Tibial nerve (tissue), 3 donors: Measurements from ENCODE around the gene NBPF1.
"Not testable (repeated sequence)": the region's sequence is repeated elsewhere in the genome, so short reads cannot be mapped to it uniquely, and the experiment has no call there.

ENCODE experiments used
- POLR2A ChIP-seq, 2 donors: fragments of 450-650 bp; IDR thresholded peaks; one replicate each; pipeline ENCODE4 v1.6.1; 2017; ENCODE audit warnings: antibody characterized with exemption in 2 of 2, mild to moderate bottlenecking in 2 of 2, moderate library complexity in 2 of 2
- TF ChIP-seq, protein P1 (sequence below), 5 experiments: fragments of 200-600 bp in 3 of 5; fragments of 450-650 bp in 2 of 5; sonication (generic) in 3 of 5; IDR thresholded peaks; one replicate each; pipeline ENCODE4 v1.5.1; 2016 to 2019; ENCODE audit warnings: antibody characterized with exemption in 5 of 5, mild to moderate bottlenecking in 3 of 5, moderate library complexity in 2 of 5

DNA sequence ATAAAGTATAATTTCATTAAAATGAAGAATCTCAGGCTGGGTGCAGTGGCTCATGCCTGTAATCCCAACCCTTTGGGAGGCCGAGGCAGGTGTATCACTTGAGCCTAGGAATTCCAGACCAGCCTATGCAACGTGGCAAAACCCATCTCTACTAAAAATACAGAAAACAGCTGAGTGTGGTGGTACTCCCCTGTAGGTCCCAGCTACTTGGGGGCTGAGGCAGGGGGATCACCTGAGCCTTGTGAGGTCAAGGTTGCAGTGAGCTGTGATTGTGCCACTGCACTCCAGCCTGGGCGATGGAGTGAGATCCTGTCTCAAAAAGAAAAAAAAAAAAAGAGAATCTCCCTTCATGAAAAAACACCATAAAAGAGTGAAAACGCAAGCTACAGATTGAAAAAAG is 2.2 kb downstream of the NBPF1 start:
- not testable (repeated sequence) for TF ChIP-seq POLR2A (IDR thresholded peaks at IDR 0.05)
- TF ChIP-seq, protein P1, sequence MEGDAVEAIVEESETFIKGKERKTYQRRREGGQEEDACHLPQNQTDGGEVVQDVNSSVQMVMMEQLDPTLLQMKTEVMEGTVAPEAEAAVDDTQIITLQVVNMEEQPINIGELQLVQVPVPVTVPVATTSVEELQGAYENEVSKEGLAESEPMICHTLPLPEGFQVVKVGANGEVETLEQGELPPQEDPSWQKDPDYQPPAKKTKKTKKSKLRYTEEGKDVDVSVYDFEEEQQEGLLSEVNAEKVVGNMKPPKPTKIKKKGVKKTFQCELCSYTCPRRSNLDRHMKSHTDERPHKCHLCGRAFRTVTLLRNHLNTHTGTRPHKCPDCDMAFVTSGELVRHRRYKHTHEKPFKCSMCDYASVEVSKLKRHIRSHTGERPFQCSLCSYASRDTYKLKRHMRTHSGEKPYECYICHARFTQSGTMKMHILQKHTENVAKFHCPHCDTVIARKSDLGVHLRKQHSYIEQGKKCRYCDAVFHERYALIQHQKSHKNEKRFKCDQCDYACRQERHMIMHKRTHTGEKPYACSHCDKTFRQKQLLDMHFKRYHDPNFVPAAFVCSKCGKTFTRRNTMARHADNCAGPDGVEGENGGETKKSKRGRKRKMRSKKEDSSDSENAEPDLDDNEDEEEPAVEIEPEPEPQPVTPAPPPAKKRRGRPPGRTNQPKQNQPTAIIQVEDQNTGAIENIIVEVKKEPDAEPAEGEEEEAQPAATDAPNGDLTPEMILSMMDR (IDR thresholded peaks at IDR 0.05) = not testable (repeated sequence)
